ENCODE measurements around the gene CNGA1.

Gene CNGA1

GRCh38 chr4:48058617-48059530 is 42.4 kb upstream of the CNGA1 start:
- H3K9ac ChIP-seq (ENCODE audit: low read length), result no peak overlapping the region
- H2AFZ ChIP-seq (ENCODE audit: low read depth, low read length, severe bottlenecking), result no peak overlapping the region
- TF ChIP-seq EZH2phosphoT487 (conservative IDR thresholded peaks at IDR 0.05; ENCODE audit: low read length) (no peak), CTCF (IDR thresholded peaks at IDR 0.05; ENCODE audit: insufficient read depth, low read length, poor library complexity, severe bottlenecking) (no peak)
- H3K4me2 ChIP-seq (ENCODE audit: low read depth, low read length, poor library complexity, severe bottlenecking), result no peak overlapping the region
- no peaks in the 10 kb centered on the region for H4K20me1 ChIP-seq (ENCODE audit: low read depth, low read length)
- no peaks in the 10 kb centered on the region for H3F3A ChIP-seq (ENCODE audit: insufficient read depth)
- no peak overlapping the region for H3K27ac ChIP-seq (ENCODE audit: low read depth, low read length)
- no peaks in the 10 kb centered on the region for H3K9me2 ChIP-seq (replicated peaks; ENCODE audit: insufficient read depth, low read length)
- no peaks in the 10 kb centered on the region for H3K27me3 ChIP-seq (ENCODE audit: low read length)
- no peaks in the 10 kb centered on the region for H3K36me3 ChIP-seq (ENCODE audit: low read length)
- no peaks in the 10 kb centered on the region for H3K9me3 ChIP-seq (ENCODE audit: insufficient read depth, low read length)
- H3K4me3 ChIP-seq (ENCODE audit: insufficient read depth, low read length, poor library complexity, severe bottlenecking), result no peak overlapping the region
- H3K79me2 ChIP-seq (ENCODE audit: insufficient read depth, low read length), result no peaks in the 10 kb centered on the region

GRCh38 chr4:48051078-48051477 is 34.6 kb upstream of the CNGA1 start:
- Histone ChIP-seq H3K4me2 (ENCODE audit: low read depth, low read length, poor library complexity, severe bottlenecking) (no peak overlapping the region), H3K36me3 (ENCODE audit: low read length) (no peaks in the 10 kb centered on the region), H3K4me3 (ENCODE audit: insufficient read depth, low read length, poor library complexity, severe bottlenecking) (no peak overlapping the region), H4K20me1 (ENCODE audit: low read depth, low read length) (no peaks in the 10 kb centered on the region), H3K27me3 (ENCODE audit: low read length) (no peaks in the 10 kb centered on the region), H3K9ac (ENCODE audit: low read length) (no peak overlapping the region), H2AFZ (ENCODE audit: low read depth, low read length, severe bottlenecking) (no peak overlapping the region), H3K9me3 (ENCODE audit: insufficient read depth, low read length) (no peaks in the 10 kb centered on the region), H3F3A (ENCODE audit: insufficient read depth) (0 out of 2 replicates have a peak, but pooled peaks cover 5% of the 10 kb centered on the region), H3K79me2 (ENCODE audit: insufficient read depth, low read length) (no peaks in the 10 kb centered on the region), H3K27ac (ENCODE audit: low read depth, low read length) (no peak overlapping the region), H3K9me2 (replicated peaks; ENCODE audit: insufficient read depth, low read length) (no peaks in the 10 kb centered on the region)
- TF ChIP-seq EZH2phosphoT487 (conservative IDR thresholded peaks at IDR 0.05; ENCODE audit: low read length) (no peak), CTCF (IDR thresholded peaks at IDR 0.05; ENCODE audit: insufficient read depth, low read length, poor library complexity, severe bottlenecking) (no peak)

GRCh38 chr4:48049483-48049882 is 33.0 kb upstream of the CNGA1 start:
- Histone ChIP-seq H3K36me3 (ENCODE audit: low read length) (no peaks in the 10 kb centered on the region), H2AFZ (ENCODE audit: low read depth, low read length, severe bottlenecking) (no peak overlapping the region), H3K27me3 (ENCODE audit: low read length) (no peaks in the 10 kb centered on the region), H3F3A (ENCODE audit: insufficient read depth) (0 out of 2 replicates have a peak, but pooled peaks cover 5% of the 10 kb centered on the region), H3K9me2 (replicated peaks; ENCODE audit: insufficient read depth, low read length) (no peaks in the 10 kb centered on the region), H3K27ac (ENCODE audit: low read depth, low read length) (no peak overlapping the region), H3K4me3 (ENCODE audit: insufficient read depth, low read length, poor library complexity, severe bottlenecking) (no peak overlapping the region), H3K9me3 (ENCODE audit: insufficient read depth, low read length) (no peaks in the 10 kb centered on the region), H3K4me2 (ENCODE audit: low read depth, low read length, poor library complexity, severe bottlenecking) (no peak overlapping the region), H4K20me1 (ENCODE audit: low read depth, low read length) (no peaks in the 10 kb centered on the region), H3K9ac (ENCODE audit: low read length) (no peak overlapping the region), H3K79me2 (ENCODE audit: insufficient read depth, low read length) (no peaks in the 10 kb centered on the region)
- TF ChIP-seq EZH2phosphoT487 (conservative IDR thresholded peaks at IDR 0.05; ENCODE audit: low read length) (no peak), CTCF (IDR thresholded peaks at IDR 0.05; ENCODE audit: insufficient read depth, low read length, poor library complexity, severe bottlenecking) (no peak)
